H9 (cell line): ENCODE results near the gene GLRA3. TPM values are rescaled to one million over a fixed set of nuclear protein-coding genes. Genes with fewer than 3 reads are reported as not detected.

Source experiments
- DNase-seq: peaks from one replicate; pipeline ENCODE4 v3.0.0-alpha.2; 2017
- H2AFZ ChIP-seq: one replicate; pipeline ENCODE4 v1.6.1; 2013; ENCODE audit warnings: mild to moderate bottlenecking, low read length, control low read depth, moderate library complexity
- H2AK5ac ChIP-seq: 2 replicates; pipeline ENCODE4 v1.6.1; 2013; ENCODE audit warnings: low read length, control low read depth, mixed read lengths; ENCODE audit not compliant: insufficient read length
- H2BK120ac ChIP-seq: one replicate; pipeline ENCODE4 v1.6.1; 2013; ENCODE audit warnings: low read depth, mild to moderate bottlenecking, low read length, control low read depth, inconsistent platforms; ENCODE audit not compliant: poor library complexity, severe bottlenecking
- H2BK12ac ChIP-seq: 2 replicates; pipeline ENCODE4 v1.6.1; 2013; ENCODE audit warnings: low read length, control low read depth, mixed read lengths, low read depth; ENCODE audit not compliant: insufficient read length
- H2BK15ac ChIP-seq: 2 replicates; pipeline ENCODE4 v1.6.1; 2013; ENCODE audit warnings: low read depth, low read length, control low read depth
- H2BK20ac ChIP-seq: one replicate; pipeline ENCODE4 v1.6.1; 2013; ENCODE audit warnings: low read depth, mild to moderate bottlenecking, low read length, control low read depth, inconsistent platforms; ENCODE audit not compliant: poor library complexity, severe bottlenecking
- H2BK5ac ChIP-seq: 2 replicates; pipeline ENCODE4 v1.6.1; 2013; ENCODE audit warnings: low read length, control low read depth, mixed read lengths; ENCODE audit not compliant: insufficient read length
- H3K14ac ChIP-seq: 2 replicates; pipeline ENCODE4 v1.6.1; 2013; ENCODE audit warnings: low read length, control low read depth; ENCODE audit not compliant: insufficient read depth
- H3K18ac ChIP-seq: 2 replicates; pipeline ENCODE4 v1.6.1; 2013; ENCODE audit warnings: low read depth, mild to moderate bottlenecking, mixed read lengths, low read length, control low read depth; ENCODE audit not compliant: insufficient read length
- H3K23ac ChIP-seq: 2 replicates; pipeline ENCODE4 v1.6.1; 2013; ENCODE audit warnings: low read length, control low read depth, mixed read lengths, low read depth; ENCODE audit not compliant: insufficient read length
- H3K23me2 ChIP-seq: 2 replicates; pipeline ENCODE4 v1.6.1; 2013; ENCODE audit warnings: low read depth, mild to moderate bottlenecking, mixed read lengths, low read length, control low read depth; ENCODE audit not compliant: insufficient read length, poor library complexity, severe bottlenecking
- H3K27ac ChIP-seq: 2 replicates; pipeline ENCODE4 v1.5.1; 2013; ENCODE audit warnings: low read length, control low read depth, mixed read lengths, low read depth; ENCODE audit not compliant: insufficient read length
- H3K27me3 ChIP-seq: 2 replicates; pipeline ENCODE4 v1.6.1; 2013; ENCODE audit warnings: low read length, control low read depth, inconsistent platforms; ENCODE audit not compliant: insufficient read depth
- H3K4ac ChIP-seq: 2 replicates; pipeline ENCODE4 v1.6.1; 2013; ENCODE audit warnings: low read depth, mild to moderate bottlenecking, control low read depth, inconsistent platforms, low read length, moderate library complexity
- H3K4me1 ChIP-seq: 2 replicates; pipeline ENCODE4 v1.6.1; 2013; ENCODE audit warnings: low read length, control low read depth, inconsistent platforms; ENCODE audit not compliant: insufficient read depth
- H3K4me2 ChIP-seq: 2 replicates; pipeline ENCODE4 v1.6.1; 2013; ENCODE audit warnings: low read length, control low read depth, mixed read lengths; ENCODE audit not compliant: insufficient read length, insufficient read depth
- H3K56ac ChIP-seq: 2 replicates; pipeline ENCODE4 v1.6.1; 2013; ENCODE audit warnings: low read depth, mild to moderate bottlenecking, mixed read lengths, low read length, control low read depth; ENCODE audit not compliant: insufficient read length
- H3K79me1 ChIP-seq: 2 replicates; pipeline ENCODE4 v1.6.1; 2013; ENCODE audit warnings: low read depth, mild to moderate bottlenecking, moderate library complexity, low read length, control low read depth, inconsistent platforms; ENCODE audit not compliant: insufficient read depth, poor library complexity, severe bottlenecking
- H3K79me2 ChIP-seq: 2 replicates; pipeline ENCODE4 v1.6.1; 2013; ENCODE audit warnings: low read length, control low read depth, inconsistent platforms; ENCODE audit not compliant: insufficient read depth
- H3K9ac ChIP-seq: 2 replicates; pipeline ENCODE4 v1.6.1; 2013; ENCODE audit warnings: low read length, control low read depth, mixed read lengths; ENCODE audit not compliant: insufficient read length; ENCODE audit errors: extremely low read depth
- H3K9me3 ChIP-seq: one replicate; pipeline ENCODE4 v1.6.1; 2013; ENCODE audit warnings: low read depth, low read length, inconsistent platforms; ENCODE audit not compliant: control insufficient read depth
- H3T11ph ChIP-seq: one replicate; pipeline ENCODE4 v1.6.1; 2013; ENCODE audit warnings: mild to moderate bottlenecking, low read length, control low read depth, inconsistent platforms
- H4K20me1 ChIP-seq: one replicate; pipeline ENCODE4 v1.6.1; 2013; ENCODE audit not compliant: control insufficient read depth, insufficient read length, insufficient read depth
- H4K5ac ChIP-seq: 2 replicates; pipeline ENCODE4 v1.6.1; 2013; ENCODE audit warnings: low read depth, mild to moderate bottlenecking, mixed read lengths, low read length, control low read depth; ENCODE audit not compliant: insufficient read length
- H4K8ac ChIP-seq: replicated peaks from 2 replicates; pipeline ENCODE4 v1.6.1; 2013; ENCODE audit warnings: low read length, control low read depth, mixed read lengths, low read depth; ENCODE audit not compliant: insufficient read length
- H4K91ac ChIP-seq: 2 replicates; pipeline ENCODE4 v1.6.1; 2013; ENCODE audit warnings: low read depth, mild to moderate bottlenecking, moderate library complexity, mixed read lengths, low read length, control low read depth; ENCODE audit not compliant: insufficient read length
- H3K27ac Mint-ChIP-seq, 3 experiments: 2 replicates in 2 of 3; 3 replicates in 1 of 3; pipeline ENCODE4 v1.8.0; 2020 to 2021; ENCODE audit warnings: mixed read lengths in 3 of 3, mild to moderate bottlenecking in 1 of 3, moderate library complexity in 1 of 3
- H3K27me3 Mint-ChIP-seq: 2 replicates; pipeline ENCODE4 v1.8.0; 2021; ENCODE audit warnings: low read depth, mild to moderate bottlenecking, moderate library complexity, mixed read lengths
- H3K36me3 Mint-ChIP-seq, 3 experiments: 2 replicates in 2 of 3; 3 replicates in 1 of 3; pipeline ENCODE4 v1.8.0; 2020 to 2021; ENCODE audit warnings: low read depth in 3 of 3, mixed read lengths in 3 of 3; ENCODE audit not compliant: insufficient read depth in 1 of 3
- H3K4me1 Mint-ChIP-seq, 2 experiments: 2 replicates each; pipeline ENCODE4 v1.8.0; 2020; ENCODE audit warnings: mixed read lengths in 2 of 2
- H3K4me3 Mint-ChIP-seq, 2 experiments: 2 replicates in 1 of 2; 3 replicates in 1 of 2; pipeline ENCODE4 v1.8.0; 2020 to 2021; ENCODE audit warnings: mild to moderate bottlenecking in 2 of 2, mixed read lengths in 2 of 2, moderate library complexity in 1 of 2
- H3K9me3 Mint-ChIP-seq, 2 experiments: 2 replicates in 1 of 2; 3 replicates in 1 of 2; pipeline ENCODE4 v1.8.0; 2020; ENCODE audit warnings: mild to moderate bottlenecking in 2 of 2, mixed read lengths in 2 of 2, moderate library complexity in 1 of 2
- CTCF ChIP-seq: fragments of 200-600 bp; sonication (generic); conservative IDR thresholded peaks from 3 replicates; pipeline ENCODE4 v1.8.0; 2021; ENCODE audit warnings: antibody characterized with exemption, mild to moderate bottlenecking
- total RNA-seq: library from RNA; stranded (reverse); gene quantifications from 2 replicates; pipeline ENCODE4 v1.2.1, GENCODE V29; 2021

The GLRA3 gene
- total RNA-seq, 1 experiment from 2014 or later: 0.09 TPM

- Histone ChIP-seq H4K8ac (no peak overlapping the region), H2BK15ac (no peak overlapping the region), H3K23me2 (no peaks in the 10 kb centered on the region), H3K9ac (no peak overlapping the region), H4K5ac (no peak overlapping the region), H3K18ac (no peak overlapping the region), H3K27me3 (no peaks in the 10 kb centered on the region), H3K4me1 (no peaks in the 10 kb centered on the region; the same call in 1 of the 2 replicates), H4K20me1 (no peaks in the 10 kb centered on the region), H3K79me2 (no peaks in the 10 kb centered on the region), H3K23ac (no peak overlapping the region), H3K27ac (no peak overlapping the region), H2AFZ (no peak overlapping the region), H3K4ac (no peak overlapping the region), H3K14ac (no peak overlapping the region), H2BK12ac (no peak overlapping the region), H3K4me2 (no peak overlapping the region), H2BK120ac (no peak overlapping the region), H4K91ac (no peak overlapping the region), H3T11ph (no peak overlapping the region), H2BK5ac (no peak overlapping the region), H2AK5ac (no peak overlapping the region), H3K56ac (no peak overlapping the region), H3K79me1 (no peaks in the 10 kb centered on the region), H2BK20ac (no peak overlapping the region), H3K9me3 (no peaks in the 10 kb centered on the region)
- no peak for DNase-seq
- Mint-ChIP-seq H3K27me3 (no peaks in the 10 kb centered on the region), H3K9me3 (no peaks in the 10 kb centered on the region), H3K4me3 (no peak overlapping the region), H3K27ac (peak overlapping the region in 1 of 3 experiments; percentile 4; a peak in 1 of 7 replicates), H3K36me3 (no peaks in the 10 kb centered on the region), H3K4me1 (peaks cover 7 to 11% of the 10 kb centered on the region in 2 experiments)
- no peak for TF ChIP-seq CTCF
These were observed 155.2 kb downstream of the GLRA3 start for GRCh38 chr4:174673865-174674264.
